Erythroblast (primary cell): ENCODE data around the gene RNF213.

Source experiments
- GATA1 ChIP-seq: IDR thresholded peaks from 2 replicates; pipeline ENCODE4 v1.6.1; 2011; ENCODE audit warnings: low read depth, mild to moderate bottlenecking, control low read depth, low read length, moderate library complexity
- POLR2A ChIP-seq: IDR thresholded peaks from 2 replicates; pipeline ENCODE4 v1.6.1; 2011; ENCODE audit warnings: mild to moderate bottlenecking, low read length

DNA sequence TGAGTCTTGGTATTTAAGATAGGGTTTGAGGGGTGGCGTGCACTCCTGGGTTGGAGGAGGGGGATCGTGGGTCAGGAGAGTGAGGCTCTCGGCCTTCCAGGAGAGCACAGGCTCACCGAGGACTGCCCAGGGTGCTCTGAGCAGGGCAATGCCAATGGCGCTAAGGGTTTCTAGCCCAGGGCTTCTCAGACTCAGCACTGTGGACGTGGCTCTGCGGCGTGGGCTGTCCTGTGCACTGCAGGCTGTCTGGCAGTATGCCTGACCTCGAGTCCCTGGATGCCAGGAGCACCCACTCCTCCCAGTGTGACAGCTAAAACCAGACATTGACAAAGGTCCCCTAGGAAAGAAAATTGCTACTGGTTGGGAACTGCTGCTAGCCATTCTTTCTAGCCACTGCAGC, 117.1 kb downstream of the RNF213 start:
- TF ChIP-seq POLR2A (no peak), GATA1 (no peak)
